ENCODE results near the gene CYS1. TPM values are rescaled to one million over a fixed set of nuclear protein-coding genes. Genes with fewer than 3 reads are reported as not detected.

Gene CYS1
- total and polyA plus RNA-seq, 9 donors = 6.5 to 16.8 (median 11.5) TPM

DNA sequence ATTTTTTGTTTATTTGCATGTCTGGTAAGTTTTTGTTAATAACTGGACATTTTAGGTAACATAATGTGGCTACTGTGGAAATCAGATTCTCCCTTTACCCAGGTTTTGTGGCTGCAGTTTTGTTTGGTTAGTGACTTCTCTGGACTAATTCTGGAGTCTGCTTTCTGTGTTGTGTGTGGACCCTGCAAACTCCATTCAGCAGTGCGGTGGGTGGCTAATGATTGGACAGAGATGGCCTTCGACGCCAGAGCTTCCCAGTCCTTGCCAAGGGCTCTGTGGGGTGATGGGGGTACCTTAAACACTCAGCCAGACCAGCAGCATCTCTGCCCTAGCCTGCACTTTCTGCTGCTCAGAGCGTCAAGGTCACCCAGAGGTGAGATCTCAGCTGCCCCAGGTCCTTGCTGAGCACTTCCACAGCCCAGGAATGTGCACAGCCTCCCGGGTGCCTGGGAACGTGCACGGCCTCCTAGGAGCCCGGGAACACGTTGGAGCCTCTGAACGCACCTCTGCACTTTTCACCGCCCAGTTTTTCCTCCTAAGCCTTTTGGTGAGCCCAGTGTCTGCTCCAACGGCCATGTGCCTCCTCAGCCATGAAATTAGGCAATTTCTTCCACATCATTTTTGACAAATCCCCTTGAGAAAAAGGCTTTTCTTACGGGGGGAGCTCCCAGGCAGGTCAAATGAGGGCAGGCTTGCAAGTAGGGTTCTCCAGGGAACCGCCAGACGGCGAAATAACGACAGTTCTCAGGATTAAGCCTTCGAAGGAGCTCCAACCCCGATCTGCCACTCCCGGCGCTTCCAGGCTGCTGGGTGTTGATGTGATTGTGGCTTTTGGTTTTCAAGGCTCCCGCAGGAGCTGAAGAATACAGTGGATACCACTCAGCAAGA, 72.0 kb downstream of the CYS1 start:
- no peak overlapping the region for H3K27ac ChIP-seq (ENCODE audit: low read length)
- DNase-seq = no peak

GRCh38 chr2:10007435-10007834, 72.8 kb downstream of the CYS1 start:
- DNase-seq = no peak
- Histone ChIP-seq H3K4me3 (ENCODE audit: low read length) (no peak overlapping the region), H3K27me3 (ENCODE audit: control insufficient read depth, insufficient read depth, low read length) (peaks cover 13% of the 10 kb centered on the region), H3K27ac (ENCODE audit: low read length) (no peak overlapping the region), H3K36me3 (ENCODE audit: control insufficient read depth, insufficient read depth, low read length) (no peaks in the 10 kb centered on the region), H3K9me3 (replicated peaks; ENCODE audit: control insufficient read depth, low read depth, low read length) (no peaks in the 10 kb centered on the region), H3K4me1 (ENCODE audit: control insufficient read depth, insufficient read depth, low read length) (peaks cover 34% of the 10 kb centered on the region)
- WGBS (ENCODE audit: insufficient coverage) = 61% methylated on average over 6 of the region's 9 CpGs

More for the DNA sequence above, 72.0 kb downstream of the CYS1 start:
- Histone ChIP-seq H3K4me3 (ENCODE audit: low read length) (no peak overlapping the region), H3K4me1 (ENCODE audit: control insufficient read depth, insufficient read depth, low read length) (peaks cover 34% of the 10 kb centered on the region), H3K36me3 (ENCODE audit: control insufficient read depth, insufficient read depth, low read length) (no peaks in the 10 kb centered on the region), H3K9me3 (replicated peaks; ENCODE audit: control insufficient read depth, low read depth, low read length) (no peaks in the 10 kb centered on the region), H3K27me3 (ENCODE audit: control insufficient read depth, insufficient read depth, low read length) (peaks cover 13% of the 10 kb centered on the region)
- WGBS (ENCODE audit: insufficient coverage) = 48% methylated on average over 16 of the region's 22 CpGs

Other genes starting within 250 kb of the CYS1 start
- gene TAF1B, start 236.9 kb downstream of the CYS1 start, total RNA-seq = 12.9 TPM
- gene TAF1B, start 236.9 kb downstream of the CYS1 start, polyA plus RNA-seq (ENCODE audit: insufficient read depth in 1 of 8, insufficient read length in 8 of 8, low replicate concordance in 1 of 8) = 10 to 100 TPM in 7 of 8 donors, 1 to 10 TPM in 1; 8.4 to 15.5 (median 11.0) TPM
- gene GRHL1, start 128.7 kb downstream of the CYS1 start, total RNA-seq = 1.0 TPM
- gene GRHL1, start 128.7 kb downstream of the CYS1 start, polyA plus RNA-seq (ENCODE audit: insufficient read depth in 1 of 8, insufficient read length in 8 of 8, low replicate concordance in 1 of 8) = 1 to 10 TPM in 5 of 8 donors, under 1 TPM in 3; 0.48 to 4.3 (median 1.0) TPM
- 12.5 TPM for gene KLF11, start 36.9 kb downstream of the CYS1 start, total RNA-seq
- gene KLF11, start 36.9 kb downstream of the CYS1 start, polyA plus RNA-seq (ENCODE audit: insufficient read depth in 1 of 8, insufficient read length in 8 of 8, low replicate concordance in 1 of 8) = 10 to 100 TPM; 18.1 to 24.3 (median 21.8) TPM
- gene RRM2, start 42.3 kb upstream of the CYS1 start, total RNA-seq = 12.2 TPM
- 10 to 100 TPM; 27.1 to 66.2 (median 40.9) TPM for gene RRM2, start 42.3 kb upstream of the CYS1 start, polyA plus RNA-seq (ENCODE audit: insufficient read depth in 1 of 8, insufficient read length in 8 of 8, low replicate concordance in 1 of 8)
- 18.8 TPM for gene HPCAL1, start 222.5 kb upstream of the CYS1 start, total RNA-seq
- gene HPCAL1, start 222.5 kb upstream of the CYS1 start, polyA plus RNA-seq (ENCODE audit: insufficient read depth in 1 of 8, insufficient read length in 8 of 8, low replicate concordance in 1 of 8) = 10 to 100 TPM; 23.8 to 51.0 (median 32.9) TPM